ENCODE data around the gene TBCB. TPM values are rescaled to one million over a fixed set of nuclear protein-coding genes. Genes with fewer than 3 reads are reported as not detected.
"Not testable (repeated sequence)": the region's sequence is repeated elsewhere in the genome, so short reads cannot be mapped to it uniquely, and the experiment has no call there.

Gene TBCB
- total RNA-seq, 2 donors from 2014 or later = 107 to 110 TPM

DNA sequence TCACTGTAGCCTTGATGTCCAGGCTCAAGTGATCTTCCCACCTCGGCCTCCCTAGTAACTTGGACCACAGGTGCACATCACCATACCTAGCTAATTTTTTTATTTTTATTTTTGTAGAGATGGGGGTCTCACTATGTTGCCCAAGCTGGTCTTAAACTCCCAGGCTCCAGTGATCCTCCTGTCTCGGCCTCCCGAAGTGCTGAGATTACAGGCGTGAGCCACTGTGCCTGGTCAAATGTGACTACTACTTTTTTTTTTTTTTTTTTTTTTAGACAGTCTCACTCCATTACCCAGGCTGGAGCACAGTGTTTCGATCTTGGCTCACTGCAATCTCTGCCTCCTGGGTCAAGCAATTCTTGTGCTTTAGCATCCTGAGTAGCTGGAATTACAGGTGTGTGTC lies 57.6 kb downstream of the TBCB start:
- H3K4me1 ChIP-seq = peaks cover 0 to 19% of the 10 kb centered on the region in 2 donors
- no peak for DNase-seq (ENCODE audit: low spot score)
- no peaks in the 10 kb centered on the region for H3K36me3 ChIP-seq
- TF ChIP-seq, protein P1, sequence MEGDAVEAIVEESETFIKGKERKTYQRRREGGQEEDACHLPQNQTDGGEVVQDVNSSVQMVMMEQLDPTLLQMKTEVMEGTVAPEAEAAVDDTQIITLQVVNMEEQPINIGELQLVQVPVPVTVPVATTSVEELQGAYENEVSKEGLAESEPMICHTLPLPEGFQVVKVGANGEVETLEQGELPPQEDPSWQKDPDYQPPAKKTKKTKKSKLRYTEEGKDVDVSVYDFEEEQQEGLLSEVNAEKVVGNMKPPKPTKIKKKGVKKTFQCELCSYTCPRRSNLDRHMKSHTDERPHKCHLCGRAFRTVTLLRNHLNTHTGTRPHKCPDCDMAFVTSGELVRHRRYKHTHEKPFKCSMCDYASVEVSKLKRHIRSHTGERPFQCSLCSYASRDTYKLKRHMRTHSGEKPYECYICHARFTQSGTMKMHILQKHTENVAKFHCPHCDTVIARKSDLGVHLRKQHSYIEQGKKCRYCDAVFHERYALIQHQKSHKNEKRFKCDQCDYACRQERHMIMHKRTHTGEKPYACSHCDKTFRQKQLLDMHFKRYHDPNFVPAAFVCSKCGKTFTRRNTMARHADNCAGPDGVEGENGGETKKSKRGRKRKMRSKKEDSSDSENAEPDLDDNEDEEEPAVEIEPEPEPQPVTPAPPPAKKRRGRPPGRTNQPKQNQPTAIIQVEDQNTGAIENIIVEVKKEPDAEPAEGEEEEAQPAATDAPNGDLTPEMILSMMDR (IDR thresholded peaks at IDR 0.05) = no peak
- no peaks in the 10 kb centered on the region for H3K27me3 ChIP-seq
- no peaks in the 10 kb centered on the region for H3K9me3 ChIP-seq
- no peak overlapping the region for H3K27ac ChIP-seq
- no peak overlapping the region for H3K4me3 ChIP-seq

- H3K27ac ChIP-seq; H3K4me3 ChIP-seq; H3K27me3 ChIP-seq; H3K9me3 ChIP-seq; DNase-seq (ENCODE audit: low spot score); H3K36me3 ChIP-seq: not testable (repeated sequence)
- peaks cover 0 to 17% of the 10 kb centered on the region in 2 donors for H3K4me1 ChIP-seq
These were observed 58.6 kb downstream of the TBCB start for GRCh38 chr19:36173846-36174245.

Other genes starting within 250 kb of the TBCB start
- 10 to 100 TPM; 17.5 to 33.6 TPM for gene APLP1, start 246.9 kb upstream of the TBCB start, total RNA-seq
- gene NFKBID, start 214.9 kb upstream of the TBCB start, total RNA-seq = 1 to 10 TPM; 1.3 to 2.1 TPM
- 1 to 10 TPM in 1 of 2 donors, not detected in 1; 3.3 TPM for gene HCST, start 212.9 kb upstream of the TBCB start, total RNA-seq
- 10 to 100 TPM; 26.1 to 85.4 TPM for gene TYROBP, start 207.2 kb upstream of the TBCB start, total RNA-seq
- gene LRFN3, start 179.1 kb upstream of the TBCB start, total RNA-seq = 10 to 100 TPM; 10.5 to 13.1 TPM
- 10 to 100 TPM; 30.8 to 34.9 TPM for gene SDHAF1, start 120.3 kb upstream of the TBCB start, total RNA-seq
- gene SYNE4, start 106.7 kb upstream of the TBCB start, total RNA-seq = not detected
- 10 to 100 TPM; 16.2 to 16.5 TPM for gene ALKBH6, start 101.3 kb upstream of the TBCB start, total RNA-seq
- 10 to 100 TPM in 1 of 2 donors, 1 to 10 TPM in 1; 5.1 to 10.7 TPM for gene CLIP3, start 82.6 kb upstream of the TBCB start, total RNA-seq
- gene THAP8, start 61.2 kb upstream of the TBCB start, total RNA-seq = 10 to 100 TPM in 1 of 2 donors, 1 to 10 TPM in 1; 5.7 to 11.6 TPM
- 10 to 100 TPM in 1 of 2 donors, under 1 TPM in 1; 0.75 to 10.6 TPM for gene WDR62, start 60.6 kb upstream of the TBCB start, total RNA-seq
- gene OVOL3, start 4.3 kb upstream of the TBCB start, total RNA-seq = not detected
- 100 to 1,000 TPM in 1 of 2 donors, 10 to 100 TPM in 1; 76.9 to 121 TPM for gene POLR2I, start 593 bp upstream of the TBCB start, total RNA-seq
- gene CAPNS1, start 24.6 kb downstream of the TBCB start, total RNA-seq = 100 to 1,000 TPM; 222 to 238 TPM
- gene COX7A1, start 37.0 kb downstream of the TBCB start, total RNA-seq = 100 to 1,000 TPM; 136 to 347 TPM
- gene ZNF565, start 99.2 kb downstream of the TBCB start, total RNA-seq = 1 to 10 TPM; 2.4 to 3.1 TPM
- 10 to 100 TPM; 46.2 to 48.0 TPM for gene ZNF146, start 99.6 kb downstream of the TBCB start, total RNA-seq